PC-9 (cell line): ENCODE results near the gene CRB2. TPM values are rescaled to one million over a fixed set of nuclear protein-coding genes. Genes with fewer than 3 reads are reported as not detected.

ENCODE experiments used
- BruUV-seq: library from RNA; stranded (reverse); fragments of 400-500 nt; replicated peaks from 2 replicates; lab custom pipeline; 2021; lab: Mats Ljungman, UMichigan
- CTCF ChIA-PET: fragments of 300-600 bp; sonication (Branson Sonifier 250); formaldehyde crosslinking; loops from one replicate; lab custom pipeline; 2022; ENCODE audit warnings: antibody characterized with exemption; lab: Charles Lee
- POLR2A ChIA-PET: fragments of 300-600 bp; sonication (Branson Sonifier 250); formaldehyde crosslinking; loops from one replicate; lab custom pipeline; 2022; ENCODE audit warnings: antibody characterized with exemption; ENCODE audit not compliant: unreplicated experiment; lab: Charles Lee
- DNase-seq, 2 experiments: peaks; one replicate each; pipeline versions ENCODE4 v3.0.0 to v3.0.0-alpha.2; 2015 to 2022; ENCODE audit warnings: mixed read lengths in 1 of 2
- H2AFZ ChIP-seq: fragments of 200-600 bp; sonication (generic); 2 replicates; pipeline ENCODE4 v1.8.1; 2017; ENCODE audit warnings: antibody characterized with exemption
- H3F3A ChIP-seq: fragments of 200-600 bp; sonication (generic); 2 replicates; pipeline ENCODE4 v1.8.1; 2017; ENCODE audit warnings: antibody characterized with exemption, mild to moderate bottlenecking, low read depth; ENCODE audit not compliant: insufficient read depth
- H3K27ac ChIP-seq: fragments of 200-600 bp; sonication (generic); 2 replicates; pipeline ENCODE4 v1.6.1; 2016; ENCODE audit warnings: mixed run types
- H3K27me3 ChIP-seq: fragments of 200-600 bp; sonication (generic); 2 replicates; pipeline ENCODE4 v1.6.1; 2016; ENCODE audit warnings: low read depth, mixed run types; ENCODE audit not compliant: insufficient read depth
- H3K36me3 ChIP-seq: fragments of 200-600 bp; sonication (generic); 2 replicates; pipeline ENCODE4 v1.6.1; 2016; ENCODE audit warnings: low read depth, mixed run types
- H3K4me1 ChIP-seq: fragments of 200-600 bp; sonication (generic); replicated peaks from 2 replicates; pipeline ENCODE4 v1.6.1; 2016; ENCODE audit warnings: mixed run types; ENCODE audit not compliant: insufficient read depth
- H3K4me2 ChIP-seq: fragments of 200-600 bp; sonication (generic); 2 replicates; pipeline ENCODE4 v1.6.1; 2017; ENCODE audit warnings: mixed run types
- H3K4me3 ChIP-seq: fragments of 200-600 bp; sonication (generic); 2 replicates; pipeline ENCODE4 v1.6.1; 2016; ENCODE audit warnings: mixed run types
- H3K79me2 ChIP-seq: fragments of 200-600 bp; sonication (generic); 2 replicates; pipeline ENCODE4 v1.6.1; 2017; ENCODE audit warnings: low read depth, mixed run types
- H3K9me2 ChIP-seq: fragments of 200-600 bp; sonication (generic); 2 replicates; pipeline ENCODE4 v1.8.1; 2017; ENCODE audit warnings: mild to moderate bottlenecking; ENCODE audit not compliant: insufficient read depth
- H3K9me3 ChIP-seq: fragments of 200-600 bp; sonication (generic); 2 replicates; pipeline ENCODE4 v1.8.1; 2016; ENCODE audit warnings: low read depth; ENCODE audit not compliant: insufficient read depth
- H4K20me1 ChIP-seq: fragments of 200-600 bp; sonication (generic); 2 replicates; pipeline ENCODE4 v1.8.1; 2017; ENCODE audit not compliant: insufficient read depth
- CTCF ChIP-seq: fragments of 200-600 bp; sonication (generic); conservative IDR thresholded peaks from 2 replicates; pipeline ENCODE4 v1.6.1; 2017; ENCODE audit warnings: mixed run types, antibody characterized with exemption, mild to moderate bottlenecking, moderate library complexity
- EZH2 ChIP-seq: fragments of 200-600 bp; sonication (generic); IDR thresholded peaks from 2 replicates; pipeline ENCODE4 v1.8.0; 2017; ENCODE audit warnings: antibody characterized with exemption, low read depth
- intact Hi-C: fragments of 100-400 bp; cut with micrococcal nuclease; formaldehyde crosslinking; loops from one replicate; pipeline ENCODE4 v1.10.0; 2022; ENCODE audit not compliant: unreplicated experiment
- total RNA-seq: library from RNA; stranded (reverse); gene quantifications from 2 replicates; pipeline ENCODE4 v1.2.3, GENCODE V29; 2021

CRB2 gene
- total RNA-seq, 1 experiment from 2014 or later: not detected

- no peaks in the 10 kb centered on the region for H3K9me2 ChIP-seq
- no peak overlapping the region for H3K4me3 ChIP-seq
- ChIA-PET POLR2A (no interaction called here), CTCF (no interaction called here)
- TF ChIP-seq EZH2 (no peak), CTCF (no peak)
- H3K4me2 ChIP-seq: no peak overlapping the region
- H2AFZ ChIP-seq: no peak overlapping the region
- intact Hi-C loops: loop anchor here (5.0 kb wide), 1 partner anchor 141 kb away; no protein-coding TSS in a partner anchor
- H3K79me2 ChIP-seq: no peaks in the 10 kb centered on the region
- H3K9me3 ChIP-seq: no peaks in the 10 kb centered on the region
- no peaks in the 10 kb centered on the region for H3K36me3 ChIP-seq
- H4K20me1 ChIP-seq: no peaks in the 10 kb centered on the region
- H3K27ac ChIP-seq: no peak overlapping the region
- DNase-seq: no peak
- no peaks in the 10 kb centered on the region for H3K4me1 ChIP-seq
- H3F3A ChIP-seq: no peaks in the 10 kb centered on the region
- H3K27me3 ChIP-seq: no peaks in the 10 kb centered on the region
- no TSS peak for BruUV-seq
Observed at GRCh38 chr9:123400926-123401503, 45.0 kb downstream of the CRB2 start.

DNA sequence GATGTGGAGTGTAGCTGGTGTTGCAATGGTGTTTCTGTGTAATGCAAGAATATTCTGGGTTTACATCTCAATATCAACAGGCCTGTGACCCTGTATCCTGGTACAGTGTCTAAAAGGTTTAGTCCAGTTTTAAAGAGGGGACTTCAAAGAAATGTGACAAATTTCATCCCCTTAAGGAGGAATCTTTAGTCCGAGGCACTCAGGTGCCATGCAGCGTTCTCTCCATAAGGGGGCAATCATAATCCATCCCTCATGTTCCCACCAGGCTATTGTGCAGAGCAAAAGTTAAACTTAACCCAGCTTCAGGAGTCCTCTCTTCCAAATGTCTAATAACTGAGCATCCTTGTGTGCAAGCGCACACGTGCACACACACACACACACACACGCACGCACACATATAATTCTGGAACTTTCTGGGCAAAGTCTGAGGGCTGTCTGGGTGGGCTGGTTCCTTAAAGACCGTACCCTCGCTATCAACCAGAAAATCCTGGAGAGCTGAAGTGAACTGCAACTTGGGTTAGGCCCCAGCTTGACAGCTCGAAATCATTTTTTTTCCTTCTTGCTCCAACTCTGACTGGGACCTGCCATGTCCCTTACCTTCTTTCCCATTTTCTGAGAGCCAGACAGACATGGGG, 46.0 kb downstream of the CRB2 start:
- Histone ChIP-seq H4K20me1 (no peaks in the 10 kb centered on the region), H3F3A (no peaks in the 10 kb centered on the region), H3K4me1 (no peaks in the 10 kb centered on the region), H3K79me2 (no peaks in the 10 kb centered on the region), H3K9me2 (no peaks in the 10 kb centered on the region), H3K36me3 (no peaks in the 10 kb centered on the region), H3K4me3 (no peak overlapping the region), H3K27ac (no peak overlapping the region), H3K9me3 (no peaks in the 10 kb centered on the region), H3K4me2 (no peak overlapping the region), H2AFZ (no peak overlapping the region), H3K27me3 (no peaks in the 10 kb centered on the region)
- peak in 1 of 2 experiments; percentile 45 for DNase-seq
- TF ChIP-seq CTCF (peak; percentile 81), EZH2 (no peak)
- CTCF ChIA-PET: interaction anchor here (0.6 kb wide), 2 partner anchors 633 to 1292 kb away, joined by 3 to 6 read pairs; no protein-coding TSS in a partner anchor
- POLR2A ChIA-PET: no interaction called here
- intact Hi-C loops: loop anchor here (2.0 to 5.0 kb wide), 3 partner anchors 140 to 991 kb away; no protein-coding TSS in a partner anchor
- no TSS peak for BruUV-seq

- no peak overlapping the region for H3K4me2 ChIP-seq
- H3K36me3 ChIP-seq: no peaks in the 10 kb centered on the region
- no TSS peak for BruUV-seq
- no peaks in the 10 kb centered on the region for H3K79me2 ChIP-seq
- ChIA-PET POLR2A (no interaction called here), CTCF (no interaction called here)
- TF ChIP-seq CTCF: no peak
- H2AFZ ChIP-seq: no peak overlapping the region
- no peak overlapping the region for H3K4me3 ChIP-seq
- no peaks in the 10 kb centered on the region for H3F3A ChIP-seq
- intact Hi-C loops: loop anchor here (2.0 to 5.0 kb wide), 3 partner anchors 139 to 990 kb away; no protein-coding TSS in a partner anchor
- no peak overlapping the region for H3K27ac ChIP-seq
- H3K9me3 ChIP-seq: no peaks in the 10 kb centered on the region
- no peaks in the 10 kb centered on the region for H3K9me2 ChIP-seq
- no peaks in the 10 kb centered on the region for H4K20me1 ChIP-seq
- no peaks in the 10 kb centered on the region for H3K4me1 ChIP-seq
- DNase-seq: no peak
- H3K27me3 ChIP-seq: no peaks in the 10 kb centered on the region
Observed at GRCh38 chr9:123402981-123403509, 47.0 kb downstream of the CRB2 start.
